ENCODE data around the gene TEDC2.
"Not testable (repeated sequence)": the region's sequence is repeated elsewhere in the genome, so short reads cannot be mapped to it uniquely, and the experiment has no call there.

TEDC2 gene

DNA sequence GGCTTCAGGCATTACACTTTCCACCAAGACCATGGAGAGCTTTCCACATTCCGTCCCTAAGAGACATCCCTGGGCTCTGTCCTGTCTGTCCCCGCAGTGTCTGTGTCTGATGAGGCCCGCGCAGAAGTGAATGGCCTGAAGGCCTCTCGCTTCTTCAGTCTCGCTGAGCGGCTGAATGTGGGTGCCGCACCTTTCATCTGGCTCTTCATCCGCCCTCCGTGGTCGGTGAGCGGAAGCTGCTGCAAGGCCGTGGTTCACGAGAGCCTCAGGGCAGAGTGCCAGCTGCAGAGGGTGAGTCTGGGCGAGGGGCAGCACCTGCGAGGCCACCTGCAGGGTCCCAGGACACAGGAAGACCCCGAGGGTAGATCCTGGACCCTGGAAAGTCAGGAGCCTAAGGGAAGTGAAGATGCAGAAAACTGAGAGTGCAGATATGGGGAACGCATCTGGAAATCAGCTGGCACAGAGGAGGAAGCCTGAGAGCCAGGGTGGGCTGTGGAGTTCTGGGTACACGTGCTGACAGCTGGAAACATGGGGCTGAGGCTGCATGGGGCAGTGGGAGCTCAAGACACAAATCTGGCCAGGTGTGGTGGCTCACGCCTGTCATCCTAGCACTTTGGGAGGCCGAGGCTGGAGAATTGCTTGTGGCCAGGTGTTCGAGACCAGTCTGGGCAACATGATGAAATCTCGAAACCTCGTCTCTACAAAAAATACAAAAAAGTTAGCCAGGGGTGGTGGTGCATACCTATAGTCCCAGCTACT lies 22.7 kb upstream of the TEDC2 start:
- TF ChIP-seq, protein P1, sequence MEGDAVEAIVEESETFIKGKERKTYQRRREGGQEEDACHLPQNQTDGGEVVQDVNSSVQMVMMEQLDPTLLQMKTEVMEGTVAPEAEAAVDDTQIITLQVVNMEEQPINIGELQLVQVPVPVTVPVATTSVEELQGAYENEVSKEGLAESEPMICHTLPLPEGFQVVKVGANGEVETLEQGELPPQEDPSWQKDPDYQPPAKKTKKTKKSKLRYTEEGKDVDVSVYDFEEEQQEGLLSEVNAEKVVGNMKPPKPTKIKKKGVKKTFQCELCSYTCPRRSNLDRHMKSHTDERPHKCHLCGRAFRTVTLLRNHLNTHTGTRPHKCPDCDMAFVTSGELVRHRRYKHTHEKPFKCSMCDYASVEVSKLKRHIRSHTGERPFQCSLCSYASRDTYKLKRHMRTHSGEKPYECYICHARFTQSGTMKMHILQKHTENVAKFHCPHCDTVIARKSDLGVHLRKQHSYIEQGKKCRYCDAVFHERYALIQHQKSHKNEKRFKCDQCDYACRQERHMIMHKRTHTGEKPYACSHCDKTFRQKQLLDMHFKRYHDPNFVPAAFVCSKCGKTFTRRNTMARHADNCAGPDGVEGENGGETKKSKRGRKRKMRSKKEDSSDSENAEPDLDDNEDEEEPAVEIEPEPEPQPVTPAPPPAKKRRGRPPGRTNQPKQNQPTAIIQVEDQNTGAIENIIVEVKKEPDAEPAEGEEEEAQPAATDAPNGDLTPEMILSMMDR (IDR thresholded peaks at IDR 0.05; ENCODE audit: control extremely low read depth, extremely low read depth, low read depth, missing control alignments): no peak
- DNase-seq (ENCODE audit: extremely low spot score): no peak
- CTCF ChIA-PET: interaction anchor here (1.2 kb wide), 1 partner anchor 157 kb away, joined by 3 read pairs; no protein-coding TSS in a partner anchor
- POLR2A ChIA-PET: no interaction called here

DNA sequence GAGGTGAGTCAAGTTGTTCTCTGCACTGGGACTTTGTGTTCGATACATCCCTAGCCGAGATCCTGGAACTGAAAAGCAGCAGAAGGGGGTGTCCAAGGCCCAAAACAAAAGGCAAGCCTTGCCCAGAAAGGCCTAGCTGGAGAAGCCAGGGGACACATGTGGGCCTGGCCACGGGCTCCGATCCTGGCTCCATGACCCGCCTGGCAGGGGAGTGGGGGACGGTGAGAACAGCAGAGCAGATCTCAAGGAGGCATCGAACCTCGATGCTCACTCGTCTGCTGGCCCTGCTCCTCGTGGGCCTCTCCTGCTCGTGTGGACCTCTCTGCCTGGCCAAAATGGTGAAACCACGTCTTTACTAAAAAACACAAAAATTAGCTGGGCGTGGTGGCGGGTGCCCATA lies 21.8 kb upstream of the TEDC2 start:
- ChIA-PET POLR2A (interaction anchor here (0.7 kb wide), 1 partner anchor 242 kb away, joined by 6 read pairs; no protein-coding TSS in a partner anchor), CTCF (interaction anchor here (1.2 to 2.4 kb wide), 2 partner anchors 63 to 158 kb away, joined by 3 to 9 read pairs; no protein-coding TSS in a partner anchor)
- TF ChIP-seq, protein P1 (IDR thresholded peaks at IDR 0.05; ENCODE audit: control extremely low read depth, extremely low read depth, low read depth, missing control alignments): no peak
- DNase-seq (ENCODE audit: extremely low spot score): no peak

DNA sequence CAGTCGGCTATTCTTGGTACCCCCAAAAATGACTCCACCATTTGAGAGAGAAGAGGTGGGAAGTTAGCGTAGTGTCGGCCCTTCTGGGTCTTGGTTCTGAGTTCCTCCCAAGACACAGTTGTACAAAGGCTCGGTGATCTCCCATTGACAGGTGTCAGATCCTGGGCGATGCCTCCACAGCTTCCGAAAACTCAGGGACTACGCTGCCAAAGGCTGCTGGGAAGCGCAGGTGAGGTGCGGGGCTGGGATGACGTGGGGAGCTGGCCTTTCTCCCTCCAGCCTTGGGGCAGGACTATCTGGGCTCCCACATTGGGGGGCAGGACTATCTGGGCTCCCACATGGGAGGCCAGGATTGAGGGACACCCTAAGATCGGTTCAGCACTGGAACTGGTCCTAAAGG lies 20.3 kb upstream of the TEDC2 start:
- DNase-seq (ENCODE audit: extremely low spot score): no peak
- CTCF ChIA-PET: interaction anchor here (1.2 to 2.4 kb wide), 4 partner anchors 9 to 182 kb away, joined by 3 to 9 read pairs (median 5); no protein-coding TSS in a partner anchor
- TF ChIP-seq, protein P1 (IDR thresholded peaks at IDR 0.05; ENCODE audit: control extremely low read depth, extremely low read depth, low read depth, missing control alignments): no peak
- POLR2A ChIA-PET: interaction anchor here (0.7 kb wide), 1 partner anchor 284 kb away, joined by 3 read pairs; the partner anchor contains the start of gene TRAF7

DNA sequence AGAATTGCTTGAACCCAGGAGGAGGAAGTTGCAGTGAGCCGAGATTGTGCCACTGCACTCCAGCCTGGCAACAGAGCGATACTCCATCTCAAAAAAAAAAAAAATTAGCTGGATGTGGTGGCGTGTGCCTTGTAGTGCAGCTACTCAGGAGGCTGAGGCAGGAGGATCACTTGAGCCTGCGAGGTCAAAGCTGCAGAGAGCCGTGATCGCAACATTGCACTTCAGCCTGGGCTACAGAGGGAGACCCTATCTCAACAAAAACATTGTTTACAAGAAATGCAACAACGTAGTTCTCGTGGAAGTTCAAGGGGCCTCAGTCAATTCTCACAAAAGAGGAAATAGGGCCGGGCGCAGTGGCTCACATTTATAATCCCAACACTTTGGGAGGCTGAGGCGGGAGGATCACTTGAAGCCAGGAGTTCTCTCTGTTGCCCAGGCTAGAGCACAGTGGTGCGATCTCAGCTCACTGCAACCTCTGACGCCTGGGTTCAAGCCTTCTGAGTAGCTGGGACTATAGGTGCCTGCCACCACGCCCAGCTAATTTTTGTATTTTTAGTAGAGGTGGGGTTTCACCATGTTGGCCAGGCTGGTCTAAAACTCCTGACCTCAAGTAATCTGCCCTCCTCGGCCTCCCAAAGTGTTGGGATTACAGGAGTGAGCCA lies 18.6 kb upstream of the TEDC2 start:
- DNase-seq (ENCODE audit: extremely low spot score): not testable (repeated sequence)
- POLR2A ChIA-PET: interaction anchor here (0.6 kb wide), 1 partner anchor 123 kb away, joined by 3 read pairs; no protein-coding TSS in a partner anchor
- CTCF ChIA-PET: interaction anchor here (1.3 to 3.2 kb wide), 3 partner anchors 11 to 47 kb away, joined by 3 to 12 read pairs (median 6); no protein-coding TSS in a partner anchor

DNA sequence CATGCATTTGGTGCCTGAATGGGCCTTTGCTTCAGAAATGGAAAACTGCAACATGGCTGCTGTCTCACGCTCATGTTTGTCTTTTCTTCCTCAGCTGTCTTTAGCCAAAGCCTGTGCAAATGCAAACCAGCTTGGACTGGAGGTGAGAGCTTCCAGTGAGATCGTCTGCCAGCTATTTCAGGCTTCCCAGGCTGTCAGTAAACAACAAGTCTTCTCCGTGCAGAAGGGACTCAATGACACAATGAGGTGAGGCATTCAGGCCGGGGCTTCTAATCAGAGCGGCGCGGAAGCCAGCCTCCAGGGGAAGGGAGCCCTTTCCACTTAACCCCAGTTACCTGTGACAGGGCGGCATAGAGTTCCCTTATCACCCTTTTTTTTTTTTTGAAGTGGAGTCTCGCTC lies 16.4 kb upstream of the TEDC2 start:
- ChIA-PET POLR2A (interaction anchor here (0.7 kb wide), 1 partner anchor 14 kb away, joined by 3 read pairs; no protein-coding TSS in a partner anchor), CTCF (interaction anchor here (1.0 to 3.2 kb wide), 3 partner anchors 20 to 103 kb away, joined by 4 to 12 read pairs (median 5); partner anchors contain the start of gene ABCA3)

DNA sequence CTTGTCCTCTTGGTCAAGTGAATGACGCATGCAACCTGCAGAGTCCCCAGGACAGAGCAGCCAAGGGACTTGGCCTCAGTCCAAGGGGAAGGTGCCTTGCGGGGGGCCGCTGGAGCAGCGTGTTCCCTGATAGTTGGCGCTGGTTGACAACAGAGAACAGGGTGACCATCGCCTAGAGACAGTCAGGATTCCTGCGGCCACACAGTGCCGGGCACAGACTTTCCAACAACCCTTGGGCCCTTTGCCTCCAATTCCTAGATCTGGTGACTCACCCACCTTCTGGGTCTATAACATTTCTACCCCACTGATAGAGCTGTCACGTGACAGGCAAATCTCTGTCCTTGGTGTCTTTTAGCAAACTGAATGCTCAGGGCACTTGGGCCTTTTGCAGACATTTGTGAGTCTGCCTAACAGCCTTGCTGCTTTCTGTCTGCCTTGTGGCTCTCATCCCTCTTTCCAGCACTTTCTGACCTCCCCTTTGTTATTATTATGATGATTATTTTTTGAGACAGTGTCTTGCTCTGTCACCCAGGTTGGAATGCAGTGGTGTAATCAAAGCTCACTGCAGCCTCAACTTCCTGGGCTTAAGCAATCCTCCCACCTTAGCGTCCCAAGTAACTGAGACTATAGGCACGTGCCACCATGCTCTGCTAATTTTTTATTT lies 11.9 kb upstream of the TEDC2 start:
- ChIA-PET POLR2A (no interaction called here), CTCF (interaction anchor here (0.6 to 1.2 kb wide), 2 partner anchors 25 to 53 kb away, joined by 3 read pairs; no protein-coding TSS in a partner anchor)

More for the DNA sequence above, 16.4 kb upstream of the TEDC2 start:
- DNase-seq (ENCODE audit: extremely low spot score): no peak
- TF ChIP-seq, protein P1 (IDR thresholded peaks at IDR 0.05; ENCODE audit: control extremely low read depth, extremely low read depth, low read depth, missing control alignments): no peak

More for the DNA sequence above, 11.9 kb upstream of the TEDC2 start:
- TF ChIP-seq, protein P1 (IDR thresholded peaks at IDR 0.05; ENCODE audit: control extremely low read depth, extremely low read depth, low read depth, missing control alignments): no peak
- DNase-seq (ENCODE audit: extremely low spot score): no peak
